Measurements from ENCODE around the gene TCEA2.

GRCh38 chr20:64121586-64121985, 58.6 kb downstream of the TCEA2 start:
- TF ChIP-seq, protein P1, sequence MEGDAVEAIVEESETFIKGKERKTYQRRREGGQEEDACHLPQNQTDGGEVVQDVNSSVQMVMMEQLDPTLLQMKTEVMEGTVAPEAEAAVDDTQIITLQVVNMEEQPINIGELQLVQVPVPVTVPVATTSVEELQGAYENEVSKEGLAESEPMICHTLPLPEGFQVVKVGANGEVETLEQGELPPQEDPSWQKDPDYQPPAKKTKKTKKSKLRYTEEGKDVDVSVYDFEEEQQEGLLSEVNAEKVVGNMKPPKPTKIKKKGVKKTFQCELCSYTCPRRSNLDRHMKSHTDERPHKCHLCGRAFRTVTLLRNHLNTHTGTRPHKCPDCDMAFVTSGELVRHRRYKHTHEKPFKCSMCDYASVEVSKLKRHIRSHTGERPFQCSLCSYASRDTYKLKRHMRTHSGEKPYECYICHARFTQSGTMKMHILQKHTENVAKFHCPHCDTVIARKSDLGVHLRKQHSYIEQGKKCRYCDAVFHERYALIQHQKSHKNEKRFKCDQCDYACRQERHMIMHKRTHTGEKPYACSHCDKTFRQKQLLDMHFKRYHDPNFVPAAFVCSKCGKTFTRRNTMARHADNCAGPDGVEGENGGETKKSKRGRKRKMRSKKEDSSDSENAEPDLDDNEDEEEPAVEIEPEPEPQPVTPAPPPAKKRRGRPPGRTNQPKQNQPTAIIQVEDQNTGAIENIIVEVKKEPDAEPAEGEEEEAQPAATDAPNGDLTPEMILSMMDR (IDR thresholded peaks at IDR 0.05): no peak
- no peak for TF ChIP-seq EZH2 (IDR thresholded peaks at IDR 0.05; ENCODE audit: borderline replicate concordance, insufficient read depth, low read depth, low read length, poor library complexity, severe bottlenecking)

All from B cell (primary cell).